GM04504 (cell line): ENCODE measurements around the gene MYO1G.

ENCODE experiments used
- DNase-seq: peaks from one replicate; pipeline ENCODE4 v3.0.0-alpha.2; 2012; ENCODE audit warnings: low read depth

The MYO1G gene

DNA sequence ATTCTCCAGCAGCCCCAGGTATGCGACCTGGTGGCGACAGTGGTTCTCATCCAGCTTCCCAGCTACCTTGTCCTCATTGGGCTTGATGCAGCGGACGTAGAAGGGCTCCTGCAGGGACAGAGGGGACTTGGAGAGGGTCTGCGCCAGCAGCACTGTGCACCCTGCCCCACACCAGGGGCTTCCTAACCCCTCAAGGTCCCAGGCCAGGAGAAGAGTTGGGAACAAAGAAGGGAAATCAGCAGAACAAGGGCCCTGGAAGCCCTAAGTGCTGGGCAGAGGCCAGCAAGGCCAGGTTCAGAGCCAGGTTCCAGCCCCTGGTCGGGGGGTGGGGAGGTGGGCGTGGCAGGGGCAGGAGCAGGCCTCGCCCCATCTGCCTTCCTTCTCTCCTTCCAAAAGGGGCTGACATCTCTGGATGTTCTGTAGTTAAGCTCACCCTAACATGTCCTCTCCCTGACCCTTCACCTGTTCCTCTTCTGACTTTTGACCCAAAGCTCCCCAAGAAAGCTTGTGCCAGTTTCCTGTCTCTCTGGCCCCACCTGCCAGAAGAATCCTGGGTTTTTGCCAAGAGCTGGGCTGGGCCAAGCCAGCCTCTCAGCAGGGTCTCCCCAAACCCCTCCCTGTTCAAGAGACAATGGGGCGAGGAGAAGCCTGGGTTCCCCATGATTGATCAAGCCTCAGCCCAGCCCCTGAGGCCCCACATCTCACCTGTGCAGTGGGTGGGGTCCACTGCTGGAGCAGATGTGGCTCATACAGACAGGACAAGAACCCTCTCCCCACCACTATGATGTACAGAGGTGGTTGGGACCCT, 11.9 kb downstream of the MYO1G start:
- no peak for DNase-seq

DNA sequence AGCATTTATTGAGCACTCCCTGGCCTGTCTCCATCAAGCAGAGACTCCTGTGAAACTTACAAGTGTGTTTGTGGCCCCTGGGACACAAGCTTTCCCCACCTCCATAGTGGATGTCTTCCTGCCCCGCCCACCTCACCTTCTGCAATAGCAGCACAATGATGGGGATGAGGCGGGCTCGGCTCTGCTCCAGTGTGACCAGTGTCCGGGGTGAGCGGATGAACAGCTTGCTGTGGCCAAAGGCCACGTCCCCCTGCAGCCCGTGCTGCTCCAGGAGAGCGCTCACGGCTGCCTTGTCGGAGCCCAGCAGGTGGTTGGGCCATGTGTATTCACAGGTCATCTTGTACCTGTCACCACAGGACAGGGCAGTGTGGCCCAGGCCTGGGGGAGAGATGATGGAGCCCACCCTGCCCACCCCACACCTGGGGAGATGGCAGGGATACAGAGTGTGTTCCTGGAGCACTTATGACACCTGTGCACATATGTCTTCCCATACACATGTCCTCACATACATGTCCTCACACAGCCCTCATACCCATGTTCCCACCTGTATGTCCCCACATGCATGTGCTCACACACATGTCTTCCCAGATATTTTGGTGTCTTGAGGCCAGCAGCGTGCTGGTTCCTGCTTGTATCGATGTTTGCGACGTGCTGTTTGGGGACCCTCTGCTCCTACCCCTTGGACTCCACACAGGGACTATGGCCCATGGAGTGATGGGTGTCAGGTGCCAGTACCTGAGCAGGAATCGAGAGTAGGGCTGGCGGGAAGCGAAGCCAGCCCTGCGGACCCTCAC, 12.7 kb downstream of the MYO1G start:
- no peak for DNase-seq

GRCh38 chr7:44965441-44965903, 13.3 kb downstream of the MYO1G start:
- DNase-seq: no peak

DNA sequence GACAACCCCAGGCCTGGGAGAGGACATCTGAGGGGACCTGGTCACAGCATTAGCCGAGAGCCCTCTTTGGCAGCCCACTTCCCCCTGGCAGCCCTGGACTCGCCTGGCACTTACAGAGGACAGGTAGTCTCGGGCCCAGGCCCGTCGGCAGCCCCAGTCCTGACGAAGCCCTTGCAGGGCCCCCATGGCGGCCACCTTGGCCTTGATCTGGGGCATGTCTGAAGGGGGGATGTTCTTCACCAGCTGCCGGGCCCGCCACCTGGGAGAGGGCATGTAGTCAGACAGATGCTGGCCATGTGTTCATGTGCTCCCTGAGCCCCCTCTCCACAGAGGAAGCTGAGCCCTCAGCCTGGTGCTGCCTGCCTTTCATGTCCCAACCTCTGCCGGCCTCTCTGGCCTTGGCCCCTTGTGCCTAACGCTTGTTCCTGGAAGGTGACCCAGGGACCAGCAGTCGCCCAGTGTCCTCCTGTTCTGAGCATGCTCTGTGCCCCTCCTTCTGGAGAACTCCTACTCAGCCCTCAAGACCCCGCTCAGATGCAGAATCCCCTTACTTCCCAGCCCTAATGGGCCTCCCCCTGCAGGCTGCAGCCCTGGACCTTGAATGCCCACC, 13.9 kb downstream of the MYO1G start:
- no peak for DNase-seq

DNA sequence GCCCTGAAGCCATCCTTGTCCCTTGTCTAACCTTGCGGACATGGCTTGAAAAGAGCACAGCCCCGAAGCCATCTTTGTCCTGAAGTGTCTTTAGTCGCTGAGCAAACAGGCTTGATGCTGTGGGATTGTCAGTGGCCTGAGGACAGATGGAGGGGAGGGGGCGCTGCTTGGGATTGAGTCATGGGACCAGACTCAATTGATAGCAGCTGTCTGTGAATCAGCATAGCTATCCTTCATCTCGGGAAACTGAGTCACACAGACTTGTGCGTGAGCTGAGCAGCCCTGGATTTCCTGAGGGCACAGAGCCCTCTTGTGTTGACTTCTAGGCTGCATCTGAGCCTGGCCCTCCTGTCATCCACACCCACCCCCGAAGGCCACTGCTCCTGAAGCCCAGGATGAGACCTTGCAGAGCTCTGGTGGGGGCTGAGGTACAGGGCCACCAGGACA, 14.4 kb downstream of the MYO1G start:
- no peak for DNase-seq

GRCh38 chr7:44963364-44964290, 15.2 kb downstream of the MYO1G start:
- DNase-seq: no peak

DNA sequence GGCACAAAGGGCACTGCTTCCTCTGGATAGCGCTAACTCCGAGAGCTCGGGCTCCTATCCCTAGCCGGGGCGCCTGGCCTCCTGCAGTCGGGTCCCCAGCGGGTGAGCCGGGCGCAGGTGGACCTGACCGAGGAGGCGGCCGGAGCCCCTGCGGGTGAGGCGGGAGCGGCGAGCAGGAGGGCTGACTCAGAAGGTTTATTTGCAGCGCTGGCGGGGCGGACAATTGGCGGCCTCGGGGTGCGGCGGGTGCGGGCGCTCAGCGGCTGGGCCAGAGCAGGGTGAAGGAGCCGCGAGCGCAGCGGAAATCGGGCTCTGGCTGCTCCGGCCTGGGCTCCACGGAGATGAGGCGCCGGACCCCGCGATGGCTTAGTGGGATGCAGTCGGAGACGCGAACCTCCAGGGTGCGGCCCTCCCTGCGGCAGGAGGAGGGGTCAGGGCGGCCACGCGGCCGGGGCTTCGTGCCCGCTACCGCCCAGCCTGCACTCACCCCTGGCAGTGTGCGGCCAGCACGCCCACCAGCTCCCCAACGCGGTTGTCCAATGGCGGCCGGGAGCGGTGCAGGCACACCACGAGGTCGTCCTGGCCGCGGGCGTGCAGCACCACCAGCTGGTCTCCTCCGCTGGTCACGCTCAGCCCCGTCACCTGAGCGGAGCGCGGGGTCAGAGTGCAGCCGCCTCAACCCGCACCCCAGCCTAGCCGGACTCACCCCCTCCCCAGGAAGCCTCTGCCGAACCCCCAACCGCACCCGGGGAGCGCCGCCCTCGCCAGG, 16.1 kb downstream of the MYO1G start:
- DNase-seq: no peak

DNA sequence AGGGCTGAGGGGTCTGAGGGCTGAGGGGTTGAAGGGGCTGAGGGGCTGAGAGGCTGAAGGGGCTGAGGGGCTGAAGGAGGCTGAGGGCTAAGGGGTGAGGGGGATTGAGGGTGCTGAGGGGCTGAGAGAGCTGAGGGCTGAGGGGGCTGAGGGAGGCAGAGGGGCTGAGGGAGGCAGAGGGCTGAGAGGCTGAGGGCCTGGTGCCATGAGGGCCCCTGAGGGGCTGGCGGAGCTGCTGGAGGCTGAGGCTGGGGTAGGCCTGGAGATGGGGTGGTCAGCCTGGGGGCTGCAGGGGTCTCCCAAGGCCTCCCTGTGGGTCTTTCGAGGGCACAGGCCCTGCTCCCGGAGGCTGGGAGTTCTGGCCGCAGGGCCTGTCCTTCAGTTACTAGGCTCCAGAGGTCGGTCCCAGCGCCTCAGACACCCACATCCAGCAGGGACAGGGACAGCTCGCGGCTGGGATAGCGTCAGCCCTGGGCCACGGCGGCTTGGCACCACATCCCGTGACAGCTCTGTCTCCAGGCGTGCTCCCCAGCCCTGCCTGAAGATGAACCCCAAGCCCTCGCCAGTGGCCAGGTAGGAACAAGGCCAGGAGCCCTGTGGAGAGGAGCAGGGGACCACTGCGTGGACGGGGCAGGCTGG, 16.9 kb downstream of the MYO1G start:
- DNase-seq: no peak

GRCh38 chr7:44960011-44960580, 18.7 kb downstream of the MYO1G start:
- DNase-seq: no peak

DNA sequence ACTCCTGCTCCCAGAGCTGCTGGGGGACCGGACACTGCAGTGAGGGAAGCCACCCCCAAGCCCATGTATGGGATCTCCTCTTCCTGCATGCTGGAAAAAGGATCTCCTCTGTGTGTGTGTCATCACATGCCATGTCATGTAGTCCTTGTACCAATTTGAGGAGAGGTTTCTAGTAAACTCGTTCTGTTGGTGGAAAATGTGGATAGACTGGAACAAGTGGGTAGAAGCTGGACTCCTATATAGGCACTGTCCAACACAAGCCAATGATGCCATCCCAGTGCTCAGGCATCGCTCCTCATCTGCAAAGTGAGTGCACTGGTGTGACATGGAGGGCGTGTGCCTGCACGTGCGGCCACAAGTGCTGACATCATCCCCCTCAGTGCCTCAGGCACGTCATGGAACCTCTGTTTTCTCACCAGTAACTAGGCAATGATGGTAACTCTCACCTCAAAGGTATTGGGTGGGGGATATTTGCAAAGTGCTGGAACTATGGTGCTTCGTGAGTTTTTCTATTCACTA, 19.3 kb downstream of the MYO1G start:
- DNase-seq: no peak

GRCh38 chr7:44958645-44959344, 20.0 kb downstream of the MYO1G start:
- DNase-seq: no peak

DNA sequence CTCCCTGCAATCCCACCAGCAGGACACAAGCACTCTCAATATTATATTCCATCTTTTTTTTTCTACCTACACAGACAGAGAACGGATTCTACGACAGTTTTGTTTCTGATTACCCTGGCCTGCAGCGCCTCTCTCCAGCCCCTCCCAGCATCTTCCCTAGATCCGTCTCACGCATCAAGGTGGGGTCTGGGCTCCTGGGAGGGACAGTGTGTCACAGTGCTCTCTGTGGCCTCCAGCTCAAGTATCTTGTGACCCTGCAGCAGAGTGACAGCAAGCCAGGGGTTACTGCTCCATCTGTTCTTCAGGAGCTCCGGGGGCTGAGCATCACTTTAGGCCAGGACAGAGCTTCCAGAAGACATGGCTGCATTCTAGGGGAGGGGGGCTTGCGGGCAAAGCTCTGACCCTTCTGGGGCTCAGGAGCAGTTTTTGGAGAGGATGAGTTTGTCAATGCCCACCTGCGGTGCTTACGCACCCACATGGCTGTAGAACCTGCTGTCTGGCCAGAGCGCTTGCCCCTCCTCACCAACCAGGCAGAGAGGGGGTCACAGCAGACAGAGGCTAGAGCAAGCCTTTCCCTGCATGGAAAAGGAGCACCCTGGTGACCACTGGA, 22.6 kb downstream of the MYO1G start:
- DNase-seq: no peak

DNA sequence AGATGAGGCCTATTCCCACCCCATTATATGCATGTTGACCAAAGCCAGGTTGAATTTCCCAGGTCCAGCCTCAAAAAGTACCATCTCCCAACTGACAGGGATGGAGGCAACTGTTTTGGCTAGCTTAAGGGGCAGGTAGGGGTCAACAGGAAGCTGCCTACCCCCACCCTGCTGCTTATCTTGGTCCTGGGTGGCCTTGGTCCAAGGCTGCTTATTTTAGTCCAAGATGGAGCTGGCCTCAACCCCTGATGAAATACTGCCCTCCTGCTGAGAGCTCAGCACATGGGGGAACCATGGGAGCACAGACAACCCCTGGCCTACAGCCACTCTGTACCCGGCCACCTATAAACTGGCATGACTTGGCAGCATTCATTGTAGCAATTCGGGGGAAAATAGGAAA, 23.1 kb downstream of the MYO1G start:
- no peak for DNase-seq

DNA sequence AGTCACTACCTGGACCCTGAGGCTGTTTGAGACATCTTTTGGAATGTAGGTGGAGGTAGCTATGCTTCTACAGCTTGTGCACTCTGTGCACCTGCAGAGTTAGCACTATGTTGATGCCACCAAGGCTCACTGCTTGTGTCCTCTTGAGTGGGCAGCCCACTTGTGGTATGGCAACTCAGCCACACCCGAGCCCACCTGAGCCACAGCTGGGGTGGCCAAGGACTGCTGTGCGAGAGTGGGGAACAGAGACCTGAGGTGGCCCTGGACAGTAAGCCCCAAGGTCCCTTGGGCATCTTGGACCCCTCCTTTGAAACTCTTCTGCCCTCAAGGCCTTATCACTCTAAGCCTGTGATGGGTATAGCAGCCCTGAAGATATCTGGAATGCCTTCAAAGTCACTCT, 25.7 kb downstream of the MYO1G start:
- no peak for DNase-seq

GRCh38 chr7:44949303-44949702, 29.5 kb downstream of the MYO1G start:
- no peak for DNase-seq

DNA sequence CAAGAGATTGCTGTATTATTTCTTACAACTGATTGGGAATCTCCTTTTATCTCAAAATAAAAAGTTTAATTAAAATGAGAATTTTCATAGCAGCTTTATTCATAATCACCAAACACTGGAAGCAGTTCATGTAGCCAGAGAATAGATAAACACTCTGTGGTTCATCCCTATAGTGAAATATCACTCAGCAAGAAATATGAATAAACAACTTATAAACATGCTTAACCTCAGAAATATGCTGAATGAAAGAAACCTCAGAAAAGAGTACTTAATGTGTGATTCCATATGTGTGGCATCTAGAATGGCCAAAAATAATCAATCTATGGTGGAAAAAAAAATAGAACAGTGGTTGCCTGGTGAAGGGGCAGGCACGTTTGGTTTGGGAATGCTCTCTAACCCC, 33.3 kb downstream of the MYO1G start:
- DNase-seq: no peak

GRCh38 chr7:44944821-44945220, 34.0 kb downstream of the MYO1G start:
- DNase-seq: no peak

- DNase-seq: no peak
These were observed 35.2 kb downstream of the MYO1G start for GRCh38 chr7:44943631-44944030.

- no peak for DNase-seq
These were observed 41.4 kb downstream of the MYO1G start for GRCh38 chr7:44937426-44937825.
